CD4-positive, alpha-beta T cell treated with Interferon alpha-2 for 1 hour (primary cell): ENCODE results near the gene IFNL2.

Source experiments
- DNase-seq, 2 donors: peaks; one replicate each; pipeline ENCODE4 v3.0.0-alpha.2; 2020 to 2022

IFNL2 gene

DNA sequence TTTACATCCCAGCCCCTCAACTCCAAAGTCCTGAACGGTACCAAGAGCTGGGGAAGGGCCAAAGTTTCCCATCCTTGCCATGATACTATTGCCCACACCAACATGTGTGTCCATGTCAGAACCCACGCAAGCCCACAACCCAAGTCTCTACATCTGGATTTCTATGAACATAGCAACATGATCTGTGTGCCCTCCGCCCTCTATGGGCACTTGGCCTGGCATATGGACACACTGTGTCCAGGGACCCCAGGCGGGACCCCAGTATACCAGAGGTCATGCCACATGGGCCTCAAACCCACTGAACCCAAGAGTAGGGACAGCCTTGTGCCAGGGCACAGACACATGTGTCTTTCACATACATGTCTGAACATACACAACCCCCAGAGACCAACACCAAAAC is 50.5 kb downstream of the IFNL2 start:
- DNase-seq, result no peak

DNA sequence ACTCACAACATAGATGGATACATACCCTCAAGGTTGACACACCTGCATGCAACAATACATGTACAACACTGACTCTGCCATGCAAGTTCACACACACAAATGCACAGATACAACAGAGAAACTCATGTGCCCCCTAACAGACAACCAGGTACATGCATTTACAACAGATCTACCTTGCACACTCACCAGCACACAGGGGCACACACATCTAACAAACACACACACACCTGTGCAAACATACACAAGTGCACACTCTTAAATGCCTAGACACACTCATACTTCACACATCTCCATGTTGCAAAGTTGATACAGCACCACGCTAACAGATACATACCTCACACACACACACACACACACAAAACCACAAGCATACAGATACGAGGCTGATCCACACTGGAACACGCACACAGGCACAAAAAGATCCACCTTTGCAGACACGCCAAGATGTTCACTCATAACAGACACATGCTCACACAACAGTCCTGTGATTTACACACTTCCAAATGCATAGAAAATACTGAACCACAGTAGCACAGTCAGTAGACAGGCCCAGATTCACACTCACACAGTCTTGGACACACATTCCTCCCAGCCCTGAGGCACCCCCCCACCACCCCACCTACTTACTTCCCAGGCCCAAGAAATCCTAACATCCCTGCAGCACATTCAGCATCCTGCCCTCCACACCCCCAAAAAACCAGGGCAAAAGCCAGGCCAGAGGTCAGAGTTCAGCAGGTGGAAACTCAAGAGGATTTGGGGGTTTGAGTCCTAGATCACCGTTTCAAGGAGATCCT is 51.1 kb downstream of the IFNL2 start:
- no peak for DNase-seq
